Upper lobe of left lung (tissue), 6 donors: ENCODE results near the gene THSD7A. TPM values are rescaled to one million over a fixed set of nuclear protein-coding genes. Genes with fewer than 3 reads are reported as not detected.

Experiments used
- ATAC-seq, 2 donors: fragments of 200-7000 bp; cut with Tn5 transposase; one replicate each; pipeline ENCODE4 v1.9.1; 2022; ENCODE audit warnings: mild to moderate bottlenecking in 2 of 2, moderate library complexity in 2 of 2; ENCODE audit not compliant: low FRiP score in 2 of 2
- DNase-seq, 2 donors: peaks; one replicate each; pipeline ENCODE4 v3.0.0-alpha.2; 2019 to 2020
- H3K27ac ChIP-seq, 4 donors: fragments of 200-600 bp; sonication (generic); one replicate each; pipeline ENCODE4 v1.5.1; 2016 to 2019
- H3K27me3 ChIP-seq, 4 donors: fragments of 200-600 bp; sonication (generic); one replicate each; pipeline ENCODE4 v1.5.1; 2017 to 2019
- H3K36me3 ChIP-seq, 4 donors: fragments of 200-600 bp; sonication (generic); one replicate each; pipeline ENCODE4 v1.5.1; 2016 to 2019
- H3K4me1 ChIP-seq, 4 donors: fragments of 200-600 bp; sonication (generic); one replicate each; pipeline ENCODE4 v1.5.1; 2018 to 2019
- H3K4me3 ChIP-seq, 4 donors: fragments of 200-600 bp; sonication (generic); one replicate each; pipeline ENCODE4 v1.5.1; 2017 to 2019; ENCODE audit warnings: mild to moderate bottlenecking in 2 of 4, moderate library complexity in 1 of 4
- H3K9me3 ChIP-seq, 4 donors: fragments of 200-600 bp; sonication (generic); one replicate each; pipeline ENCODE4 v1.5.1; 2018 to 2019
- CTCF ChIP-seq, 6 experiments: fragments of 450-650 bp in 4 of 6; fragments of 200-600 bp in 2 of 6; sonication (generic) in 2 of 6; IDR thresholded peaks; one replicate each; pipeline ENCODE4 v1.5.1; 2016 to 2019; ENCODE audit warnings: antibody characterized with exemption in 6 of 6
- EP300 ChIP-seq, 4 donors: sonication (generic); formaldehyde crosslinking; IDR thresholded peaks; one replicate each; pipeline ENCODE4 v1.5.1; 2017; ENCODE audit warnings: antibody characterized with exemption in 4 of 4, control low read depth in 2 of 4
- POLR2A ChIP-seq, 4 donors: fragments of 450-650 bp; IDR thresholded peaks; one replicate each; pipeline ENCODE4 v1.5.1; 2016 to 2017; ENCODE audit warnings: antibody characterized with exemption in 4 of 4, mild to moderate bottlenecking in 2 of 4
- POLR2AphosphoS5 ChIP-seq, 2 donors: sonication (generic); formaldehyde crosslinking; IDR thresholded peaks; one replicate each; pipeline ENCODE4 v1.5.1; 2017; ENCODE audit warnings: antibody characterized with exemption in 2 of 2
- WGBS, 2 donors: methylation state at CpG; one replicate each; pipeline ENCODE4 v1.1.5; 2017 to 2018; 5-methylcytosine and 5-hydroxymethylcytosine counted together
- total RNA-seq, 6 donors: library from RNA; depleted of rRNA in 4 of 6; stranded (reverse); fragments of >200 nt in 4 of 6; gene quantifications; one replicate each; pipeline versions ENCODE4 v1.1.0 to v1.2.1, GENCODE V29; 2016 to 2021
- donor health status: DM: no; HTN: no; CAD: no; lungs with moderate emphysema.
- donor health status: DM: no; HTN: yes; CAD: no; lungs with severe emphysema.

THSD7A gene
- total RNA-seq, 6 donors from 2014 or later = 5.1 to 15.7 (median 7.0) TPM

DNA sequence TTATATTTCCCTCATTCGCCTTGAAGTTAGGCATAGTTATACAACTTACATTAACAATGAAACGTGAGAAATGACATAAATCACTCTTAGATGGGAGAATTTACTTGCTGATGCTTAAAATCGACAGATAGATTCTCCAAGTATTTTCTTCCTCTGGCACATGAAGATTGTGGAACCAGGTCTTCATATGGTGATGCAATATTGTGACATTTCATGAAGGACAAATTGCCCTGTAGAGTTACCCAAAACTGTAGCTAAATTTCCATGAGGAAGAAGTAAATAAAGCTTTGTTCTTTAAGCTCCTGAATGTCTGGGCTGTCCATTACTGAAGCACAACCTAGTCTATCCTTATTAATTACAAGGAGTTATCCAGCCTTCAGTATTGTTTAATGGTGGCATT is 353.1 kb downstream of the THSD7A start:
- Histone ChIP-seq H3K27ac (no peak overlapping the region), H3K4me3 (no peak overlapping the region), H3K27me3 (no peaks in the 10 kb centered on the region), H3K36me3 (no peaks in the 10 kb centered on the region), H3K4me1 (no peaks in the 10 kb centered on the region), H3K9me3 (no peaks in the 10 kb centered on the region)
- DNase-seq = no peak
- TF ChIP-seq EP300 (IDR thresholded peaks at IDR 0.05) = no peak
- TF ChIP-seq POLR2A (IDR thresholded peaks at IDR 0.05) = no peak
- TF ChIP-seq POLR2AphosphoS5 (IDR thresholded peaks at IDR 0.05) = no peak
- no peak for TF ChIP-seq CTCF (IDR thresholded peaks at IDR 0.05)
- no peak for ATAC-seq
- WGBS, 2 donors = 78 to 85% methylated on average over 3 of the region's 3 CpGs

GRCh38 chr7:11478426-11478825 is 353.6 kb downstream of the THSD7A start:
- no peaks in the 10 kb centered on the region for H3K27me3 ChIP-seq
- no peaks in the 10 kb centered on the region for H3K4me1 ChIP-seq
- ATAC-seq (no peak), DNase-seq (no peak)
- no peaks in the 10 kb centered on the region for H3K9me3 ChIP-seq
- H3K36me3 ChIP-seq = no peaks in the 10 kb centered on the region
- TF ChIP-seq POLR2A (IDR thresholded peaks at IDR 0.05) = no peak
- no peak for TF ChIP-seq EP300 (IDR thresholded peaks at IDR 0.05)
- no peak for TF ChIP-seq POLR2AphosphoS5 (IDR thresholded peaks at IDR 0.05)
- no peak for TF ChIP-seq CTCF (IDR thresholded peaks at IDR 0.05)
- H3K4me3 ChIP-seq = no peak overlapping the region
- H3K27ac ChIP-seq = no peak overlapping the region
- WGBS, 2 donors = 84 to 86% methylated on average over 1 of the region's 1 CpG

- no peak for TF ChIP-seq POLR2AphosphoS5 (IDR thresholded peaks at IDR 0.05)
- TF ChIP-seq POLR2A (IDR thresholded peaks at IDR 0.05) = no peak
- TF ChIP-seq CTCF (IDR thresholded peaks at IDR 0.05) = no peak
- no peak for TF ChIP-seq EP300 (IDR thresholded peaks at IDR 0.05)
- DNase-seq (no peak), ATAC-seq (no peak)
- H3K9me3 ChIP-seq = no peaks in the 10 kb centered on the region
- 63 to 72% methylated on average over 6 of the region's 6 CpGs for WGBS, 2 donors
- H3K4me3 ChIP-seq = no peak overlapping the region
- H3K27ac ChIP-seq = no peak overlapping the region
- no peaks in the 10 kb centered on the region for H3K4me1 ChIP-seq
- H3K36me3 ChIP-seq = no peaks in the 10 kb centered on the region
- H3K27me3 ChIP-seq = no peaks in the 10 kb centered on the region
These were observed 357.0 kb downstream of the THSD7A start for GRCh38 chr7:11474902-11475585.

- 92 to 94% methylated on average over 8 of the region's 8 CpGs for WGBS, 2 donors
- ATAC-seq = no peak
- H3K4me3 ChIP-seq = no peak overlapping the region
- H3K36me3 ChIP-seq = no peaks in the 10 kb centered on the region
- TF ChIP-seq POLR2AphosphoS5 (IDR thresholded peaks at IDR 0.05) (no peak), POLR2A (IDR thresholded peaks at IDR 0.05) (no peak), CTCF (IDR thresholded peaks at IDR 0.05) (no peak), EP300 (IDR thresholded peaks at IDR 0.05) (no peak)
- no peaks in the 10 kb centered on the region for H3K9me3 ChIP-seq
- no peak for DNase-seq
- no peaks in the 10 kb centered on the region for H3K4me1 ChIP-seq
- no peaks in the 10 kb centered on the region for H3K27me3 ChIP-seq
- H3K27ac ChIP-seq = no peak overlapping the region
These were observed 358.1 kb downstream of the THSD7A start for GRCh38 chr7:11473807-11474424.

DNA sequence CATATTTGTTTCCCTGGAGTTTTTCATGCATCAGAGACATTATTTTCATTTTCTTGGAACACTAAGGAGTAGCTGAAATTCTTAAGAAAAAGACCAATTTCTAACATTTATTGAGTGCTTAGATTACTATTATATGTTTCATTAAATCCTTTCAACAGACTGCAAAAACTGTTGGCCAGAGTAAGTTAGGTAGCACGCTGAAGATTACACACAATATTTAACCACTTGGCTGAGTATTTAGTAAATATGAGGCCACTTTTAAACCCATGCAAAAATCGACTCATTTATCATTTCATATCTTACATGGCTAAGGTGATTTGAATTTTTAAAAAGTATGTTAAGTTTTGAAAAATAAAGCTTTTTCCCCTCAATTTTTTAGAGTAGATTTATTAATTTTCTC is 358.8 kb downstream of the THSD7A start:
- WGBS, 2 donors = 80 to 86% methylated on average over 2 of the region's 2 CpGs
- H3K36me3 ChIP-seq = no peaks in the 10 kb centered on the region
- no peaks in the 10 kb centered on the region for H3K9me3 ChIP-seq
- no peak for ATAC-seq
- H3K27me3 ChIP-seq = no peaks in the 10 kb centered on the region
- H3K4me3 ChIP-seq = no peak overlapping the region
- no peak overlapping the region for H3K27ac ChIP-seq
- DNase-seq = no peak
- TF ChIP-seq POLR2AphosphoS5 (IDR thresholded peaks at IDR 0.05) = no peak
- no peak for TF ChIP-seq EP300 (IDR thresholded peaks at IDR 0.05)
- no peak for TF ChIP-seq CTCF (IDR thresholded peaks at IDR 0.05)
- no peak for TF ChIP-seq POLR2A (IDR thresholded peaks at IDR 0.05)
- H3K4me1 ChIP-seq = no peaks in the 10 kb centered on the region
